Measurements from ENCODE around the gene NCOA7. TPM values are rescaled to one million over a fixed set of nuclear protein-coding genes. Genes with fewer than 3 reads are reported as not detected.

NCOA7 gene
- total RNA-seq, 4 donors from 2014 or later: 6.8 to 14.9 (median 13.3) TPM

DNA sequence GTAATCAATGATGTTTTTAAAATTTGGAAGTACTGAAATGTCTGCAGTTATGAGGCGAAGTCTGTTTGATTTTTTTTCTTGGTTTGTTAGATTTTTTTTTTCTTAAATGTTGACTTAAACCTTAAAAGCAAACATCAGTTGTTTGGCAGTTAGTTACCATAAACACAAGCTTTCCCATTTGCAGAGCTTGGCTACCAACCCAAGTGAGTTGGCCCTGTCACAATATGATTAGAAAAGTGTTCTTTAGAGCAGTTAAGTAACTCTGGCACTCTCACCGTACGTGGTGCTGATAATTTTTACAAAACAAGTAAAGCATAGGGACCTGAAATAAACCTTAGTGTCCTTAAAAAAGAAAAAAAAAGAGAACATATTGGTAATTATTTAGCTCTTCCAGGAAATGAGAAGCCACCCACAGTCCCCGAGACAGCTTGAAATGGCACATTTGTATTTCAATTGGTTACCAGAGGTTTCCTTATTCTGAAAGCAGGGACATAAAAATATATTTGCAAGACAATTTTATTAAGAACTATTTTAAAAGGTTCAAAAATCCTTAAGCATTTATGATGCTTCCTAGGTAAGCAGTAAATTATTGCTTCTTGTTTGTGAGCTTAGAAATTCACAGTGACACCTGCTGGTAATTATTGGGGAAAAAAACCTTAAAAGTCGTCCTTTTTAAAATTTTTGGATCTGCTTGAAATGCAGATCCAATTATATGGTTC is 37.4 kb upstream of the NCOA7 start:
- TF ChIP-seq POLR2A (IDR thresholded peaks at IDR 0.05): no peak
- TF ChIP-seq, protein P1, sequence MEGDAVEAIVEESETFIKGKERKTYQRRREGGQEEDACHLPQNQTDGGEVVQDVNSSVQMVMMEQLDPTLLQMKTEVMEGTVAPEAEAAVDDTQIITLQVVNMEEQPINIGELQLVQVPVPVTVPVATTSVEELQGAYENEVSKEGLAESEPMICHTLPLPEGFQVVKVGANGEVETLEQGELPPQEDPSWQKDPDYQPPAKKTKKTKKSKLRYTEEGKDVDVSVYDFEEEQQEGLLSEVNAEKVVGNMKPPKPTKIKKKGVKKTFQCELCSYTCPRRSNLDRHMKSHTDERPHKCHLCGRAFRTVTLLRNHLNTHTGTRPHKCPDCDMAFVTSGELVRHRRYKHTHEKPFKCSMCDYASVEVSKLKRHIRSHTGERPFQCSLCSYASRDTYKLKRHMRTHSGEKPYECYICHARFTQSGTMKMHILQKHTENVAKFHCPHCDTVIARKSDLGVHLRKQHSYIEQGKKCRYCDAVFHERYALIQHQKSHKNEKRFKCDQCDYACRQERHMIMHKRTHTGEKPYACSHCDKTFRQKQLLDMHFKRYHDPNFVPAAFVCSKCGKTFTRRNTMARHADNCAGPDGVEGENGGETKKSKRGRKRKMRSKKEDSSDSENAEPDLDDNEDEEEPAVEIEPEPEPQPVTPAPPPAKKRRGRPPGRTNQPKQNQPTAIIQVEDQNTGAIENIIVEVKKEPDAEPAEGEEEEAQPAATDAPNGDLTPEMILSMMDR (IDR thresholded peaks at IDR 0.05): no peak
- 41 to 44% methylated on average over 5 of the region's 5 CpGs for WGBS, 2 donors
- DNase-seq (ENCODE audit: low spot score in 2 of 2): no peak
- no peak overlapping the region for H3K4me3 ChIP-seq (ENCODE audit: low read depth, poor library complexity, severe bottlenecking)
- intact Hi-C loops (cut with DNase I; ENCODE audit: low total_unique reads): no loop called here

DNA sequence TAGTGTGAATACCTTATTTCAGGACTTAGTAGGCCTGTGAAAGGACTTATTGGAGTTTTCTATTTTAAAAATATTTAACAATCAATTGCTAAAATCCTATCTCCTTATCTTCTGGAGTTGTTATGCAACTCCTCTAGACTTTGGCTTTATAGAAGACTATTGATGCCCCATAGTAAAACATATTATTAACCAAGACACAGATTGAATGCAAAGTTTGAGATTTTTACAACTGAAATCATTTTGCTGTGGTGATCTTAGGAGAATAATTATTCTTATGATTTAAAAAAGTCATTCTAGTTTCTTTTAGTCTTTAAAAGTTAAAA is 36.9 kb upstream of the NCOA7 start:
- no peak for DNase-seq (ENCODE audit: low spot score in 2 of 2)
- intact Hi-C loops (cut with DNase I; ENCODE audit: low total_unique reads): no loop called here
- TF ChIP-seq, protein P1 (IDR thresholded peaks at IDR 0.05): no peak
- TF ChIP-seq POLR2A (IDR thresholded peaks at IDR 0.05): no peak
- no peak overlapping the region for H3K4me3 ChIP-seq (ENCODE audit: low read depth, poor library complexity, severe bottlenecking)

DNA sequence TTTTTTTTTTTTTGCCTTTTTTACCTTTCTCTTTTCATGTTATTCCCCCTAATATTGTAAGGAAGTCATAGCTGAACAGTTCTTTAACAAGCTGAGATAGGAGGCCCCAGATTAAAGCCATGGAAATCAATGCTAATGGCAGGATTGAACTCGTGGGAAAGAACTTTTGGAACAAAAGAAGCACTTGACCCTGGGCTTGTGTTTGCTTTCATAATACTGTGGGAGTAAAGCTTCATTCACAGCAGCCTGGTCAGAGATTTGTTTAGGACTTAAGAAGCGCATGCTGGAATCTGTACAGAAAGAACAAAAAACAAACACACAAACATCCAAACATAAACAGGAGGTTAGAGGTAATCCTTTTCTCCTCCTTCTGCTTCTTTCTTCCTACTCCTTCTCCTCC is 36.2 kb upstream of the NCOA7 start:
- intact Hi-C loops (cut with DNase I; ENCODE audit: low total_unique reads): no loop called here
- no peak for TF ChIP-seq POLR2A (IDR thresholded peaks at IDR 0.05)
- TF ChIP-seq, protein P1 (IDR thresholded peaks at IDR 0.05): no peak
- H3K4me3 ChIP-seq (ENCODE audit: low read depth, poor library complexity, severe bottlenecking): no peak overlapping the region
- DNase-seq (ENCODE audit: low spot score in 2 of 2): no peak
- WGBS, 2 donors: 63 to 65% methylated on average over 2 of the region's 2 CpGs

DNA sequence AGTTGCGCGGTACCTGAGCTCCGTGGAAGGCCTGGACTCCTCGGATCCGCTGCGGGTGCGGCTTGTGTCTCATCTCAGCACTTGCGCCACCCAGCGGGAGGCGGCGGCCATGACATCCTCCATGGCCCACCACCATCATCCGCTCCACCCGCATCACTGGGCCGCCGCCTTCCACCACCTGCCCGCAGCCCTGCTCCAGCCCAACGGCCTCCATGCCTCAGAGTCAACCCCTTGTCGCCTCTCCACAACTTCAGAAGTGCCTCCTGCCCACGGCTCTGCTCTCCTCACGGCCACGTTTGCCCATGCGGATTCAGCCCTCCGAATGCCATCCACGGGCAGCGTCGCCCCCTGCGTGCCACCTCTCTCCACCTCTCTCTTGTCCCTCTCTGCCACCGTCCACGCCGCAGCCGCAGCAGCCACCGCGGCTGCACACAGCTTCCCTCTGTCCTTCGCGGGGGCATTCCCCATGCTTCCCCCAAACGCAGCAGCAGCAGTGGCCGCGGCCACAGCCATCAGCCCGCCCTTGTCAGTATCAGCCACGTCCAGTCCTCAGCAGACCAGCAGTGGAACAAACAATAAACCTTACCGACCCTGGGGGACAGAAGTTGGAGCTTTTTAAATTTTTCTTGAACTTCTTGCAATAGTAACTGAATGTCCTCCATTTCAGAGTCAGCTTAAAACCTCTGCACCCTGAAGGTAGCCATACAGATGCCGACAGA is 31.4 kb upstream of the NCOA7 start:
- intact Hi-C loops (cut with DNase I; ENCODE audit: low total_unique reads): no loop called here
- 84 to 85% methylated on average over 41 to 42 of the region's 42 CpGs for WGBS, 2 donors
- no peak for DNase-seq (ENCODE audit: low spot score in 2 of 2)
- no peak overlapping the region for H3K4me3 ChIP-seq (ENCODE audit: low read depth, poor library complexity, severe bottlenecking)
- no peak for TF ChIP-seq POLR2A (IDR thresholded peaks at IDR 0.05)
- TF ChIP-seq, protein P1 (IDR thresholded peaks at IDR 0.05): no peak

DNA sequence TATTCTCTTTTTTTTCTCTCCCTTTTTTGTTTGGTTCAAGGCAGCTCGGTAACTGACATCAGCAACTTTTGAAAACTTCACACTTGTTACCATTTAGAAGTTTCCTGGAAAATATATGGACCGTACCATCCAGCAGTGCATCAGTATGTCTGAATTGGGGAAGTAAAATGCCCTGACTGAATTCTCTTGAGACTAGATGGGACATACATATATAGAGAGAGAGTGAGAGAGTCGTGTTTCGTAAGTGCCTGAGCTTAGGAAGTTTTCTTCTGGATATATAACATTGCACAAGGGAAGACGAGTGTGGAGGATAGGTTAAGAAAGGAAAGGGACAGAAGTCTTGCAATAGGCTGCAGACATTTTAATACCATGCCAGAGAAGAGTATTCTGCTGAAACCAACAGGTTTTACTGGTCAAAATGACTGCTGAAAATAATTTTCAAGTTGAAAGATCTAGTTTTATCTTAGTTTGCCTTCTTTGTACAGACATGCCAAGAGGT is 30.8 kb upstream of the NCOA7 start:
- no peak for DNase-seq (ENCODE audit: low spot score in 2 of 2)
- no peak overlapping the region for H3K4me3 ChIP-seq (ENCODE audit: low read depth, poor library complexity, severe bottlenecking)
- 69 to 73% methylated on average over 5 of the region's 5 CpGs for WGBS, 2 donors
- no peak for TF ChIP-seq POLR2A (IDR thresholded peaks at IDR 0.05)
- TF ChIP-seq, protein P1 (IDR thresholded peaks at IDR 0.05): no peak
- intact Hi-C loops (cut with DNase I; ENCODE audit: low total_unique reads): no loop called here
